HEK293 (cell line): Measurements from ENCODE around the gene CD79A.

Source experiments
- BCL11A ChIP-seq: fragments of 450-650 bp; formaldehyde crosslinking; IDR thresholded peaks from 2 replicates; pipeline ENCODE4 v1.5.1; 2016; ENCODE audit warnings: low read depth, missing biosample characterization, missing genetic modification characterization
- OSR2 ChIP-seq: fragments of 450-650 bp; formaldehyde crosslinking; IDR thresholded peaks from 2 replicates; pipeline ENCODE4 v1.5.1; 2016; ENCODE audit warnings: missing biosample characterization, missing genetic modification characterization
- REST ChIP-seq: fragments of 450-650 bp; formaldehyde crosslinking; IDR thresholded peaks from 2 replicates; pipeline ENCODE4 v1.5.1; 2016; ENCODE audit warnings: missing biosample characterization, missing genetic modification characterization

DNA sequence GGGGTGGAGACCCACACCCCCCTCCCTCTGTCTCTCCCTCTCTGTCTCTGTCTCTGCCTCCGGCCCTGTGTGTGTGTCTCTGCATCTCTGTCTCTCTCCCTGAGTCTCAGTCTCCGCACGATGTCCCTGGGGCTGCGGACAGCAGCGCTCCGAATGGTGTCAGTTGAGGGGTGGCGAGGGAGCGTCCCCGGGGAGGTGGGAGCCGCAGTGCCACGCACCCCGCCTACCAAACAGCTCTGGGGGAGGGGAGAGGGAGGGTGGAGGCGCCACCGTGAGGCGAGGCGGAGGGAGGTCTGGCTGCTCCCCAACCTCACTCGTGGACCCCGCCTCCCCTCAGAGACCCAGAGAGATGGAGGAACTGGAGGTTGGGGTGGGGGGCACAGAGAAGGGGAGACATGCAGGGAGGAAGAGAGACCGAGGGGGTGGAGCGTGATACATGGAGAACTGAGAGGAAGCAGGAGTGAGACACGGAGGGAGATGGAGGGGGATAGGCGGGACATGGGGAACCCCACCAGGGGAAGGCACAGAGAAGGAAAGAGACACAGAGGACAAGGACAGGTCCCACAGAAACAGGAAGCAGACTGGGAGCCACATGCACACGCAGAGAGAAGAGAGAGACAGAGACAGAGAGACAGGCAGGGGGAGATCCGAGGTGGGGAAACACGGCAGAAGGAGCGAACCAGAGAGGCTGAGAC lies 44.0 kb downstream of the CD79A start:
- TF ChIP-seq REST (tag by site-specific recombination) (no peak), OSR2 (tag by site-specific recombination) (no peak), BCL11A (tag by site-specific recombination) (no peak)
